Neuronal stem cell (in vitro differentiated cells): ENCODE measurements around the gene OSBPL2.

Source experiments
- DNase-seq: peaks from one replicate; pipeline ENCODE4 v3.0.0-alpha.2; 2013; ENCODE audit warnings: low spot score
- H2AFZ ChIP-seq: one replicate; pipeline ENCODE4 v1.6.1; 2013; ENCODE audit warnings: mild to moderate bottlenecking, low read length, inconsistent platforms
- H2AK5ac ChIP-seq: 2 replicates; pipeline ENCODE4 v1.6.1; 2013; ENCODE audit warnings: low read depth, mild to moderate bottlenecking, inconsistent platforms, low read length, moderate library complexity, mixed read lengths
- H2BK120ac ChIP-seq: 2 replicates; pipeline ENCODE4 v1.6.1; 2013; ENCODE audit warnings: low read depth, mild to moderate bottlenecking, inconsistent platforms, low read length, moderate library complexity, mixed read lengths
- H2BK12ac ChIP-seq: one replicate; pipeline ENCODE4 v1.6.1; 2013; ENCODE audit warnings: low read length, inconsistent platforms
- H2BK15ac ChIP-seq: 2 replicates; pipeline ENCODE4 v1.6.1; 2013; ENCODE audit warnings: mild to moderate bottlenecking, low read length, inconsistent platforms, mixed read lengths
- H2BK5ac ChIP-seq: one replicate; pipeline ENCODE4 v1.6.1; 2013; ENCODE audit warnings: inconsistent platforms, mild to moderate bottlenecking, low read length, moderate library complexity
- H3K14ac ChIP-seq: one replicate; pipeline ENCODE4 v1.6.1; 2013; ENCODE audit warnings: low read length, inconsistent platforms
- H3K18ac ChIP-seq: 2 replicates; pipeline ENCODE4 v1.6.1; 2013; ENCODE audit warnings: low read length, inconsistent platforms
- H3K23ac ChIP-seq: 2 replicates; pipeline ENCODE4 v1.6.1; 2013; ENCODE audit warnings: low read depth, mild to moderate bottlenecking, mixed read lengths, low read length, inconsistent platforms; ENCODE audit not compliant: poor library complexity
- H3K27ac ChIP-seq: replicated peaks from 3 replicates; pipeline ENCODE4 v1.5.1; 2013; ENCODE audit warnings: low read length, inconsistent platforms
- H3K27me3 ChIP-seq, 3 experiments: 2 replicates each; pipeline ENCODE4 v1.6.1; 2013; ENCODE audit warnings: low read length in 3 of 3, mild to moderate bottlenecking in 2 of 3, inconsistent platforms in 1 of 3, low read depth in 1 of 3, mixed read lengths in 1 of 3, moderate library complexity in 1 of 3; ENCODE audit not compliant: control insufficient read depth in 3 of 3, insufficient read depth in 3 of 3
- H3K36me3 ChIP-seq, 2 donors: replicated peaks in 1 of 2; 2 replicates each; pipeline ENCODE4 v1.6.1; 2013; ENCODE audit warnings: low read length in 2 of 2; ENCODE audit not compliant: control insufficient read depth in 2 of 2, insufficient read depth in 2 of 2
- H3K4ac ChIP-seq: 2 replicates; pipeline ENCODE4 v1.6.1; 2013; ENCODE audit warnings: inconsistent platforms, mild to moderate bottlenecking, low read length, moderate library complexity
- H3K4me1 ChIP-seq, 2 donors: 1 replicate in 1 of 2; 2 replicates in 1 of 2; pipeline ENCODE4 v1.6.1; 2013; ENCODE audit warnings: low read length in 2 of 2, low read depth in 1 of 2; ENCODE audit not compliant: control insufficient read depth in 2 of 2, insufficient read depth in 1 of 2
- H3K4me2 ChIP-seq: one replicate; pipeline ENCODE4 v1.6.1; 2013; ENCODE audit warnings: mild to moderate bottlenecking, low read length, inconsistent platforms; ENCODE audit not compliant: insufficient read depth, poor library complexity, severe bottlenecking
- H3K4me3 ChIP-seq, 2 donors: 2 replicates each; pipeline ENCODE4 v1.5.1; 2013; ENCODE audit warnings: low read length in 2 of 2, mild to moderate bottlenecking in 2 of 2, inconsistent platforms in 1 of 2, moderate library complexity in 1 of 2
- H3K79me1 ChIP-seq: one replicate; pipeline ENCODE4 v1.6.1; 2013; ENCODE audit warnings: low read depth, mild to moderate bottlenecking, inconsistent platforms, low read length, moderate library complexity
- H3K9ac ChIP-seq: one replicate; pipeline ENCODE4 v1.6.1; 2013; ENCODE audit warnings: mild to moderate bottlenecking, low read depth, low read length, inconsistent platforms; ENCODE audit not compliant: poor library complexity
- H3K9me3 ChIP-seq, 2 donors: replicated peaks in 1 of 2; 2 replicates each; pipeline versions ENCODE3 to v1.6.1; 2013; ENCODE audit warnings: low read length in 2 of 2, mild to moderate bottlenecking in 2 of 2, inconsistent platforms in 1 of 2, low read depth in 1 of 2, mixed read lengths in 1 of 2, moderate library complexity in 1 of 2; ENCODE audit not compliant: control insufficient read depth in 2 of 2, insufficient read depth in 1 of 2
- H4K8ac ChIP-seq: one replicate; pipeline ENCODE4 v1.6.1; 2013; ENCODE audit warnings: low read depth, mild to moderate bottlenecking, inconsistent platforms, low read length, moderate library complexity
- H4K91ac ChIP-seq: one replicate; pipeline ENCODE4 v1.6.1; 2013; ENCODE audit warnings: low read length, low read depth, mild to moderate bottlenecking, inconsistent platforms; ENCODE audit not compliant: poor library complexity
- WGBS, 2 donors: extraction: QIAGEN DNeasy Blood & Tissue Kit; methylation state at CpG; one replicate each; pipeline ENCODE4 v1.1.7; 2013; ENCODE audit warnings: missing lambda C conversion rate in 2 of 2, mixed read lengths in 1 of 2; ENCODE audit not compliant: insufficient read length in 2 of 2, insufficient replicate concordance in 1 of 2; ENCODE audit errors: extremely low coverage in 2 of 2; 5-methylcytosine and 5-hydroxymethylcytosine counted together

The OSBPL2 gene

DNA sequence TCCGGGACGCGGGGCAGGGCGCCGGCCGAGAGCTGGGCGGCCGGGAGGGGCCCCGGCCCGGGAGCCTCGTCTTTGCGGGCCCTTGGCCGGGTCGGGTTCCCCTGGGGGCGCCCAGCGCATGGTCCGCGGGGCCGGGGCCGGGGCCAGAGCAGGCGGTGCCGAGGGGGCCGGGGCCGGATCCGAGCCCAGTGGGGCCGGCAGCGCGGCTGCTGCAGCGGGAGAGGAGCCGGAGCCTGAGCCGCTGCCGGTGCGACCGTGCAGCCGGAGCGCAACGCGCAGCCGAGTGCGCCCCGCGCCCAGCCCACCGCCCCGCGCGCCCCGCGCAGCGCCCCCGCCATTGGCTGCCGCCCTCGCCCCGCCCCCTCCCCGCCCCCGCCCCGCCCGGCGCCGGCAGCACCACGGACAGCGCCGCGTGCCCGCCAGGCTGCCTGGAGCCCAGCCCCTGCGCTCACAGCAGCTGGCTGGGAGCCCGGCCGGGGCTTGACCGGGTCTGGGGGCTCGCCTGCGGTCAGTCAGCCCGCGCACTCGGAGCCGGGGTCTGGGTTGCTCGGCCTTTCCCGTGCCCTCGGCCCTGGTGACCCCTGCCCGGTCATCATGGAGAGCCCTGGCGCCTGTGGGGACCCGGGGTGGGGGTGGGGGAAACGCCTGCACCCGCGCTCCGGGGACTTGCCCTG lies 18.2 kb upstream of the OSBPL2 start, which contains the start of gene HRH3:
TSS of gene HRH3 (minus strand) at position 287 of the 674 bp plus-strand sequence. CDS start 308 bp downstream, outside the sequence.
- H3K27ac ChIP-seq = no peak within 1 kb of the TSS
- H3K4me1 ChIP-seq = peaks cover 22 to 31% of the 10 kb centered on the region in 2 donors
- H3K4ac ChIP-seq = no peak within 1 kb of the TSS
- peak within 1 kb of the TSS; percentile 45 to 73 for H3K4me3 ChIP-seq
- peaks cover 7 to 74% (median 34%) of the 10 kb centered on the region in 3 experiments for H3K27me3 ChIP-seq
- peak within 1 kb of the TSS; percentile 41 for H2BK12ac ChIP-seq
- H4K91ac ChIP-seq = no peak within 1 kb of the TSS
- H3K36me3 ChIP-seq = no peaks in the 10 kb centered on the region
- peak within 1 kb of the TSS; percentile 84 for H3K4me2 ChIP-seq
- no peak within 1 kb of the TSS for H4K8ac ChIP-seq
- H3K18ac ChIP-seq = peak within 1 kb of the TSS; percentile 48
- H2BK5ac ChIP-seq = no peak within 1 kb of the TSS
- peak within 1 kb of the TSS; percentile 21 for H3K9ac ChIP-seq
- peaks cover 0 to 2% of the 10 kb centered on the region in 2 donors for H3K9me3 ChIP-seq
- H2AFZ ChIP-seq = peak within 1 kb of the TSS; percentile 85
- H2BK120ac ChIP-seq = no peak within 1 kb of the TSS
- peak; percentile 78 for DNase-seq
- H3K79me1 ChIP-seq = no peaks in the 10 kb centered on the region
- no peak within 1 kb of the TSS for H2AK5ac ChIP-seq
- WGBS, 2 donors = no CpG with 5 or more reads among the region's 84 CpGs
- H2BK15ac ChIP-seq = no peak within 1 kb of the TSS
- peak within 1 kb of the TSS; percentile 89 for H3K23ac ChIP-seq
- H3K14ac ChIP-seq = no peak within 1 kb of the TSS

DNA sequence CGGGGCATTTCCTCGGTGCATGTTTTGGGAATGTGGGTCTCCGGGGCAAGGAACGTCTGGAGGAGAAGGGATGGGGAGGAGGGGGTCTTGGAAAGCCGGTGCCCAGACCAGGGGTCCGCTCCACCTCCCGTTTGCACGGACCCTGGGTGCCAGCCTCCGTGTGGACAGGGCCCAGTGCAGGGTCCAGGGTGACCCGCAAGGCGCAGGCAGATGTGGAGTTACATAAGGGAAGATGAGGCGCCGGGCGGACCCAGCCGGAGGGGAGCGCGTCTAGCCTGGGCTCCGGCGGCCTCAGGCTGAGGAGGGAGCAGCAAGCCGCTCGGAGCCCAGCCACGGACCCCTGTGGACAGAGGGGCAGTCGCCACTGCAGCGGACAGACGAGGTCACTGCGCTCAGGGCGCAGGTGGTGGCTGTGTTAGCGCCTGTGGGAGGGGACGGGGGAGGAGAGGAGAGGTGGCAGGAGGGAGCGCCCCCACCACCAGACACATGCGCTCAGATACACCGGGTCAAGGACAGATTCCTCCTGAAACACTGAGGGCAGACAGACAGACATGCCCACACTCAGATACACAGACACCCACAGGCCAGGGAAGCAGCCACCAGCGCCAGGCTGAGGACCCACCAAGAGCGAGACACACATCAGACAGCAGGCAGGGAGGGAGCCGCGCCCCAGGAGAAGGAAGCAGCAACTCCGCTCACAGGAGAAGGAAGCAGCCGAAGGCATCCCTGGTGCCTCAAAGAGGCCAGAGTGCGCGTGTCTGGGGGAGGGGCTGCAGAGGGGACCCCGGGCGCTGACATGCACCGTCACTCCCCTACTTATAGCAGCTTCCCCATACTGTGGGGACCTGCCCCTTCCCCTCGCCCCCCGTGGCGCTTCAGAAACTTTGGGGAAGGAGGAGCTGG lies 17.4 kb upstream of the OSBPL2 start:
- Histone ChIP-seq H3K4me3 (no peak overlapping the region), H2BK5ac (no peak overlapping the region), H3K18ac (peak overlapping the region; percentile 48), H2BK12ac (peak overlapping the region; percentile 41), H3K14ac (no peak overlapping the region), H2AFZ (no peak overlapping the region), H3K9ac (peak overlapping the region; percentile 3), H2BK120ac (no peak overlapping the region), H2AK5ac (no peak overlapping the region), H3K4me1 (peaks cover 22 to 31% of the 10 kb centered on the region in 2 donors), H3K27ac (no peak overlapping the region), H3K23ac (peak overlapping the region; percentile 89), H3K36me3 (no peaks in the 10 kb centered on the region), H3K9me3 (peaks cover 0 to 2% of the 10 kb centered on the region in 2 donors), H2BK15ac (no peak overlapping the region), H3K4ac (no peak overlapping the region), H4K8ac (no peak overlapping the region), H3K79me1 (no peaks in the 10 kb centered on the region), H3K4me2 (peak overlapping the region; percentile 25), H3K27me3 (peaks cover 7 to 82% (median 34%) of the 10 kb centered on the region in 3 experiments), H4K91ac (no peak overlapping the region)
- DNase-seq = no peak
- no CpG with 5 or more reads among the region's 46 CpGs for WGBS, 2 donors

DNA sequence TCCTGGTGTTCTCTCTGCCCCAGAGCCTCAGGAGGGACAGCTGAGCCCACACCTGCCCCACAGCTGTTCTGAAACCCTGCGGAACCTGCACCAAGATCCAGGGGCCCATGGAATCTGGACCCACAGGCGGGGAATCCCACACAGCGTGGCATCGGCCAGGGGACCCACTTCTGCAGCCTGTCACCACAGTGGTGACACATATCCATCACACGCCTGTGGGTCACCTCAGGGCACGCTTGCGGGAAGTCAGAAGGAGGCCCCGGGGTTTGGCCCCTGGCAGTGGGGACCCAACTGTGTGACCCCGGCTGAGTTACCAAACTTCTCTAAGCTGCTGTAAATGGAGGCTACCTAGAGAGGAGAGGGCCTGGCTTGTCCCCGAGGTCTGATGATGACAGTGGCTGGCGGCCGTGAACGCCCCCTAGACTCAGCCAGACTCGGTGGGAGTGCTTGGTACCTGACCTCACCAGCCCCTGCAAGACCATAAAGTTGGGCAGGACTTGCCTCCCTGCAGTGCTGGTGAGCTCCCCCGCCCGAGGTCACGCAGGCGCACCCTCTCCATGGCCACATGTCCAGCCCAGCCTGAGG lies 16.0 kb upstream of the OSBPL2 start:
- peak overlapping the region; percentile 71 for H3K14ac ChIP-seq
- peak overlapping the region; percentile 81 for H2AK5ac ChIP-seq
- no peak overlapping the region for H3K4ac ChIP-seq
- H3K23ac ChIP-seq = peak overlapping the region; percentile 65
- H3K27me3 ChIP-seq = peaks cover 7 to 91% (median 34%) of the 10 kb centered on the region in 3 experiments
- no peak overlapping the region for H2BK15ac ChIP-seq
- no peak overlapping the region for H3K4me2 ChIP-seq
- no peak overlapping the region for H2BK5ac ChIP-seq
- no peak overlapping the region for H4K91ac ChIP-seq
- H3K9me3 ChIP-seq = peaks cover 0 to 2% of the 10 kb centered on the region in 2 donors
- no peak overlapping the region for H3K9ac ChIP-seq
- H3K36me3 ChIP-seq = no peaks in the 10 kb centered on the region
- no peak overlapping the region for H2BK120ac ChIP-seq
- no peak for DNase-seq
- H3K18ac ChIP-seq = peak overlapping the region; percentile 57
- no peak overlapping the region for H4K8ac ChIP-seq
- no CpG with 5 or more reads among the region's 18 CpGs for WGBS, 2 donors
- H3K4me3 ChIP-seq = no peak overlapping the region
- no peak overlapping the region for H3K27ac ChIP-seq
- no peaks in the 10 kb centered on the region for H3K79me1 ChIP-seq
- no peak overlapping the region for H2AFZ ChIP-seq
- peak overlapping the region; percentile 41 for H2BK12ac ChIP-seq
- peaks cover 22 to 31% of the 10 kb centered on the region in 2 donors for H3K4me1 ChIP-seq
